T-helper 2 cell (primary cell): ENCODE data around the gene ZNF697.
"Not testable (repeated sequence)": the region's sequence is repeated elsewhere in the genome, so short reads cannot be mapped to it uniquely, and the experiment has no call there.

ENCODE experiments used
- DNase-seq, 5 experiments: peaks; one replicate each; pipeline versions ENCODE4 v3.0.0 to v3.0.0-alpha.2; 2012 to 2022
- total RNA-seq, 2 donors: gene quantifications; one replicate each; lab custom pipeline; 2026; lab: John Stamatoyannopoulos, UW

The ZNF697 gene
- 0 to 0.61 reads per million in 2 donors for total RNA-seq

- peak in 2 of 5 experiments; percentile 5 to 75 for DNase-seq
Measured at GRCh38 chr1:119647734-119648619, at the start of gene ZNF697. Gene ZNF697 (minus strand): TSS chr1:119648266. CDS start chr1:119626100, 22,166 bp downstream.

GRCh38 chr1:119697598-119697997 is 49.5 kb upstream of the ZNF697 start:
- DNase-seq = no peak

- DNase-seq = not testable (repeated sequence)
Measured at GRCh38 chr1:119696863-119697262, 48.8 kb upstream of the ZNF697 start.

- DNase-seq = no peak
Measured at GRCh38 chr1:119689511-119689910, 41.4 kb upstream of the ZNF697 start.

- DNase-seq = no peak
Measured at GRCh38 chr1:119688810-119689209, 40.7 kb upstream of the ZNF697 start.

GRCh38 chr1:119687434-119688079 is 39.5 kb upstream of the ZNF697 start:
- no peak for DNase-seq

GRCh38 chr1:119686661-119687060 is 38.6 kb upstream of the ZNF697 start:
- no peak for DNase-seq

- no peak for DNase-seq
Measured at GRCh38 chr1:119683893-119684292, 35.8 kb upstream of the ZNF697 start.

GRCh38 chr1:119682141-119682540 is 34.1 kb upstream of the ZNF697 start:
- DNase-seq = no peak

- DNase-seq = no peak
Measured at GRCh38 chr1:119681560-119681959, 33.5 kb upstream of the ZNF697 start.

GRCh38 chr1:119680723-119681122 is 32.7 kb upstream of the ZNF697 start:
- no peak for DNase-seq

- no peak for DNase-seq
Measured at GRCh38 chr1:119680193-119680592, 32.1 kb upstream of the ZNF697 start.

GRCh38 chr1:119679223-119679622 is 31.2 kb upstream of the ZNF697 start:
- no peak for DNase-seq

- DNase-seq = no peak
Measured at GRCh38 chr1:119676571-119677206, 28.6 kb upstream of the ZNF697 start.

- peak in 3 of 5 experiments; percentile 28 to 69 (median 38) for DNase-seq
Measured at GRCh38 chr1:119675349-119676345, 27.6 kb upstream of the ZNF697 start.

- peak in 2 of 5 experiments; percentile 3 to 74 for DNase-seq
Measured at GRCh38 chr1:119674835-119675289, 26.8 kb upstream of the ZNF697 start.

- no peak for DNase-seq
Measured at GRCh38 chr1:119674111-119674526, 26.1 kb upstream of the ZNF697 start.

GRCh38 chr1:119673171-119673940 is 25.3 kb upstream of the ZNF697 start:
- no peak for DNase-seq

- no peak for DNase-seq
Measured at GRCh38 chr1:119670898-119671297, 22.8 kb upstream of the ZNF697 start.

- DNase-seq = no peak
Measured at GRCh38 chr1:119667173-119667572, 19.1 kb upstream of the ZNF697 start.

GRCh38 chr1:119664067-119664466 is 16.0 kb upstream of the ZNF697 start:
- DNase-seq = no peak
